DMS114 treated with DMSO at 0.1 percent for 48 hours (cell line): ENCODE measurements around the gene DAZ4.
"Not testable (repeated sequence)": the region's sequence is repeated elsewhere in the genome, so short reads cannot be mapped to it uniquely, and the experiment has no call there.

Experiments used
- DNase-seq: peaks from one replicate; lab custom pipeline; 2025; ENCODE audit not compliant: unreplicated experiment; lab: John Stamatoyannopoulos, UW

The DAZ4 gene, protein sequence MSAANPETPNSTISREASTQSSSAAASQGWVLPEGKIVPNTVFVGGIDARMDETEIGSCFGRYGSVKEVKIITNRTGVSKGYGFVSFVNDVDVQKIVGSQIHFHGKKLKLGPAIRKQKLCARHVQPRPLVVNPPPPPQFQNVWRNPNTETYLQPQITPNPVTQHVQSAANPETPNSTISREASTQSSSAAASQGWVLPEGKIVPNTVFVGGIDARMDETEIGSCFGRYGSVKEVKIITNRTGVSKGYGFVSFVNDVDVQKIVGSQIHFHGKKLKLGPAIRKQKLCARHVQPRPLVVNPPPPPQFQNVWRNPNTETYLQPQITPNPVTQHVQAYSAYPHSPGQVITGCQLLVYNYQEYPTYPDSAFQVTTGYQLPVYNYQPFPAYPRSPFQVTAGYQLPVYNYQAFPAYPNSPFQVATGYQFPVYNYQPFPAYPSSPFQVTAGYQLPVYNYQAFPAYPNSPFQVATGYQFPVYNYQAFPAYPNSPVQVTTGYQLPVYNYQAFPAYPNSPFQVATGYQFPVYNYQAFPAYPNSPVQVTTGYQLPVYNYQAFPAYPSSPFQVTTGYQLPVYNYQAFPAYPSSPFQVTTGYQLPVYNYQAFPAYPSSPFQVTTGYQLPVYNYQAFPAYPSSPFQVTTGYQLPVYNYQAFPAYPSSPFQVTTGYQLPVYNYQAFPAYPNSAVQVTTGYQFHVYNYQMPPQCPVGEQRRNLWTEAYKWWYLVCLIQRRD

DNA sequence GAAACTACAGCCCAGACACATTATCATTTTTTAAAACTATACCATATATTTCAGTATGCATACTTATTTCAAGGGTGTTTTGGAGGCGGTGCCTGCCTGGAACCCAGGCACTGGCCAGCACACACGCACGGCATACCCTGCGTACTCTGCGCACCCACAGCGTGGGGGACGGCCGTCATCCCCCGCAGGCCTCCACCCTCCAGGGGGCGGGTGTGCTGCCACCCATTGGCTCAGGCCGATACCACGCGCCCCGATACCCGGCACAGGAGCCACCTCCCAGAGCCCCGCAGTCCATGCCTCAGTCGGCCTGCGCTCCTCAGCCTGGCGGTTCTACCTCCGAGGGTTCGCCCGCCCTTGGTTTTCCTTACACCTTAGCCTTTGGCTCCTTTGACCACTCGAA, at the start of gene DAZ4:
TSS of gene DAZ4 (plus strand) at position 301 of the 400 bp plus-strand sequence. CDS start 208 bp downstream, outside the sequence.
- DNase-seq: not testable (repeated sequence)

DNA sequence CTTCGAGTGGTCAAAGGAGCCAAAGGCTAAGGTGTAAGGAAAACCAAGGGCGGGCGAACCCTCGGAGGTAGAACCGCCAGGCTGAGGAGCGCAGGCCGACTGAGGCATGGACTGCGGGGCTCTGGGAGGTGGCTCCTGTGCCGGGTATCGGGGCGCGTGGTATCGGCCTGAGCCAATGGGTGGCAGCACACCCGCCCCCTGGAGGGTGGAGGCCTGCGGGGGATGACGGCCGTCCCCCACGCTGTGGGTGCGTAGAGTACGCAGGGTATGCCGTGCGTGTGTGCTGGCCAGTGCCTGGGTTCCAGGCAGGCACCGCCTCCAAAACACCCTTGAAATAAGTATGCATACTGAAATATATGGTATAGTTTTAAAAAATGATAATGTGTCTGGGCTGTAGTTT, 20.4 kb upstream of the DAZ4 start, which contains the start of gene DAZ3:
TSS of gene DAZ3 (minus strand) at position 101 of the 400 bp plus-strand sequence. CDS start 208 bp downstream, outside the sequence.
- not testable (repeated sequence) for DNase-seq

DNA sequence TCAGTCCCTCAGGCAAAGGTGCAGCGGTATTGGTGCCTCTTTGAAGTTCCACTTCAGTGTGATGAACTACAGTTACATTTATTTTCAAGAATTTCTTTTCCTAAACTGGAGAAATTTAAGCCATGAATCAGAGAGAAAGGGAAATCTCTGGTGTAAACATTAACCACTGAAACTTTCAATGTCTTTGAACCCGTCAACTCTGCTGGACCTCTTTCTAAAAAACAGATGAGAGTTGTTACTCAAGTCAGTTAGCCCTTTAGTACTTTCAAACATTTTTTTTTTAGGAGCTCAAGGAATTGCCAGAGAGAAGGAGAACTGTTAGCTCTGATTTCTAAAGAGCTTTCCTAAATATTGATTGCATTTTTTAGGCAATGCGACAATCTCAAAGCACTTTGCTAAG, 11.9 kb upstream of the DAZ4 start:
- DNase-seq: not testable (repeated sequence)

DNA sequence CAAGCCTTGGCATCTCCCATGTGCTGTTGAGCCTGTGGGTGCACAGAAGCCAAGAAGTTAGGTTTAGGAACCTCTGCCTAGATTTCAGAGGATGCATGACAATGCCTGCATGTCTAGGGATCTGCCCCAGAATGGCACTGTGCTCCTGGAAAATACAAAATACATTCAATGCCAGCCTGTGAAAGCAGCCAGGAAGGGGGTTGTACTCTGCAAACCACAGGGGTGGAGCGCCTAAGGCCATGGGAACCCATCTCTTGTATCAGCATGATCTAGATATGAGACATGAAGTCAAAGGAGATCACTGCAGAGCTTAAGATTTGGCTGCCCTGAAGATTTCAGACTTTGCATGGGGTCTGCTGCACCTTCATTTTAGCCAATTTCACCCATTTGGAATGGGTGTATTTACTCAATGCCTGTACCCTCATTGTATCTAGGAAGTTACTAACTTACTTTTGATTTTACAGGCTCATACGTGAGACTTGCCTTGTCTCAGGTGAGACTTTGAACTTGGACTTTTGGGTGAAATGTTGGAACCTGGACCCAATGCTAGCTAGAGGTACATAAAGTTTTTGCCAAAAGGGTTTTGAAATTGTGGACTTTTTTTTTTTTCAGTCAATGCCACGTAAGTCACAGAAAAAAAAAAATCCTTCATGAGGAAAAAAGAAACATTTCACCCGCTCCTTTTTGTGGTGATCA, 9.4 kb upstream of the DAZ4 start:
- DNase-seq: not testable (repeated sequence)

DNA sequence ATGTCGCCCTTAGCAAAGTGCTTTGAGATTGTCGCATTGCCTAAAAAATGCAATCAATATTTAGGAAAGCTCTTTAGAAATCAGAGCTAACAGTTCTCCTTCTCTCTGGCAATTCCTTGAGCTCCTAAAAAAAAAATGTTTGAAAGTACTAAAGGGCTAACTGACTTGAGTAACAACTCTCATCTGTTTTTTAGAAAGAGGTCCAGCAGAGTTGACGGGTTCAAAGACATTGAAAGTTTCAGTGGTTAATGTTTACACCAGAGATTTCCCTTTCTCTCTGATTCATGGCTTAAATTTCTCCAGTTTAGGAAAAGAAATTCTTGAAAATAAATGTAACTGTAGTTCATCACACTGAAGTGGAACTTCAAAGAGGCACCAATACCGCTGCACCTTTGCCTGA, 8.7 kb upstream of the DAZ4 start:
- not testable (repeated sequence) for DNase-seq
